ENCODE measurements around the gene EXT2. TPM values are rescaled to one million over a fixed set of nuclear protein-coding genes. Genes with fewer than 3 reads are reported as not detected.

EXT2 gene
- total and polyA plus RNA-seq, 3 donors from 2014 or later: 47.5 to 71.2 (median 60.9) TPM

GRCh38 chr11:44256673-44257291, 161.3 kb downstream of the EXT2 start:
- 52 to 77% methylated on average over 4 of the region's 4 CpGs for WGBS, 2 donors
- no peak overlapping the region for H3K4me3 ChIP-seq
- H3K36me3 ChIP-seq (ENCODE audit: low read depth, missing control alignments): no peaks in the 10 kb centered on the region
- H3K4me1 ChIP-seq: no peaks in the 10 kb centered on the region
- H3K9me3 ChIP-seq: no peaks in the 10 kb centered on the region
- H3K27me3 ChIP-seq: no peaks in the 10 kb centered on the region
- no peak overlapping the region for H3K27ac ChIP-seq
- no peak for DNase-seq
- intact Hi-C loops (cut with DNase I; ENCODE audit: low total_unique reads): no loop called here
- TF ChIP-seq, protein P1, sequence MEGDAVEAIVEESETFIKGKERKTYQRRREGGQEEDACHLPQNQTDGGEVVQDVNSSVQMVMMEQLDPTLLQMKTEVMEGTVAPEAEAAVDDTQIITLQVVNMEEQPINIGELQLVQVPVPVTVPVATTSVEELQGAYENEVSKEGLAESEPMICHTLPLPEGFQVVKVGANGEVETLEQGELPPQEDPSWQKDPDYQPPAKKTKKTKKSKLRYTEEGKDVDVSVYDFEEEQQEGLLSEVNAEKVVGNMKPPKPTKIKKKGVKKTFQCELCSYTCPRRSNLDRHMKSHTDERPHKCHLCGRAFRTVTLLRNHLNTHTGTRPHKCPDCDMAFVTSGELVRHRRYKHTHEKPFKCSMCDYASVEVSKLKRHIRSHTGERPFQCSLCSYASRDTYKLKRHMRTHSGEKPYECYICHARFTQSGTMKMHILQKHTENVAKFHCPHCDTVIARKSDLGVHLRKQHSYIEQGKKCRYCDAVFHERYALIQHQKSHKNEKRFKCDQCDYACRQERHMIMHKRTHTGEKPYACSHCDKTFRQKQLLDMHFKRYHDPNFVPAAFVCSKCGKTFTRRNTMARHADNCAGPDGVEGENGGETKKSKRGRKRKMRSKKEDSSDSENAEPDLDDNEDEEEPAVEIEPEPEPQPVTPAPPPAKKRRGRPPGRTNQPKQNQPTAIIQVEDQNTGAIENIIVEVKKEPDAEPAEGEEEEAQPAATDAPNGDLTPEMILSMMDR (IDR thresholded peaks at IDR 0.05): no peak
- no peak for TF ChIP-seq POLR2A (IDR thresholded peaks at IDR 0.05)

GRCh38 chr11:44257338-44258189, 162.1 kb downstream of the EXT2 start:
- intact Hi-C loops (cut with DNase I; ENCODE audit: low total_unique reads): no loop called here

DNA sequence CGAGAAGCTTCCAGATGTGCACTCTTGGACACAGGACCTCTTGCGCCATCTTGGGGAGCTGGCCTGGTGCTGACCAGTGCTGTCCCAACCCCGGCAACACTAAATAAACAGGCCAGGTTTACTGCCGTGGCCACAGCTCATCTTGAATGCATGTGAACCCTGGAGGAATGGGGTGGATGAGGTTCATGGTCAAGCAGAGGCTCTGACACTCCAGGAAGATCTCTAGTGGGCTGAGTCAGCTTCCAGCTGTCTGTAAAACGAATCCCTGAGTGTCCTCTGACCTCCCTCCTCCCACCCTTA, 162.7 kb downstream of the EXT2 start:
- TF ChIP-seq POLR2A (IDR thresholded peaks at IDR 0.05): no peak
- TF ChIP-seq, protein P1 (IDR thresholded peaks at IDR 0.05): no peak
- no peaks in the 10 kb centered on the region for H3K4me1 ChIP-seq

More at GRCh38 chr11:44257338-44258189, 162.1 kb downstream of the EXT2 start:
- Histone ChIP-seq H3K9me3 (no peaks in the 10 kb centered on the region), H3K36me3 (ENCODE audit: low read depth, missing control alignments) (no peaks in the 10 kb centered on the region), H3K4me1 (no peaks in the 10 kb centered on the region), H3K27ac (no peak overlapping the region), H3K4me3 (no peak overlapping the region), H3K27me3 (no peaks in the 10 kb centered on the region)
- DNase-seq: no peak
- TF ChIP-seq POLR2A (IDR thresholded peaks at IDR 0.05): no peak
- TF ChIP-seq, protein P1 (IDR thresholded peaks at IDR 0.05): no peak
- 88 to 92% methylated on average over 7 to 8 of the region's 8 CpGs for WGBS, 2 donors

DNA sequence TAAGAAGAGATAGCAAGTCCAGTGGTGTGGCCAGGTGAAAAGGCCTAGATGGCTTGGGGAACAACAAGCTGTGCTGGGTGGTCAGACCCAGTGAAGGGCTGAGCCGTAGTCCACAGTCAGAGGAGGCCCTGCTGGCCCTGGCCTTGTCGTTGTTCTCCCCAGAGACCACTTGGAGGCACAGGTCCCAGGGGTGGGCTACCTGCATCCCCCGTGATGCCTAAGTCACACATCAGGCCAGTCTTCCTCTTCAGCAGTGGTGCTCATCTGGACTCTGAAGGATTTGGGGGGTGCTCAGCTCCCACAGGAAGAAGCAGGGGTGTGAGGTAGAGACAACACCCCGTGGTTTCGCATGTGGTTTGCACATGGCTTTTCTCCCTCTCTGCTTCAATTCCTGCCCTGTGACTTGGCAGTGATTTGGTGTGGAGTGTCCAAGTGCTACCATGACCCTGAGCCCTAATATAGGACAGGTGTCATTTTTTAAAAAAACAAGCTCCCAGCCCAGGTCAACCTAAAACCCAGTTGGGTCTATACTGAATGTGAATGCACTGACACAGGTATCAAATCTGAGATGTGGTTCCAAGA, 163.5 kb downstream of the EXT2 start:
- Histone ChIP-seq H3K4me3 (no peak overlapping the region), H3K9me3 (no peaks in the 10 kb centered on the region), H3K4me1 (no peaks in the 10 kb centered on the region), H3K27ac (no peak overlapping the region), H3K36me3 (ENCODE audit: low read depth, missing control alignments) (no peaks in the 10 kb centered on the region), H3K27me3 (no peaks in the 10 kb centered on the region)
- intact Hi-C loops (cut with DNase I; ENCODE audit: low total_unique reads): no loop called here
- TF ChIP-seq, protein P1 (IDR thresholded peaks at IDR 0.05): no peak
- TF ChIP-seq POLR2A (IDR thresholded peaks at IDR 0.05): no peak
- 88 to 97% methylated on average over 5 of the region's 5 CpGs for WGBS, 2 donors
- DNase-seq: no peak

More for the DNA sequence above, 162.7 kb downstream of the EXT2 start:
- no peaks in the 10 kb centered on the region for H3K36me3 ChIP-seq (ENCODE audit: low read depth, missing control alignments)
- no peak overlapping the region for H3K4me3 ChIP-seq
- no peak overlapping the region for H3K27ac ChIP-seq
- no peaks in the 10 kb centered on the region for H3K9me3 ChIP-seq
- no peaks in the 10 kb centered on the region for H3K27me3 ChIP-seq
- WGBS, 2 donors: 74 to 77% methylated on average over 5 of the region's 5 CpGs
- intact Hi-C loops (cut with DNase I; ENCODE audit: low total_unique reads): no loop called here
- DNase-seq: no peak

Measured in testis (tissue), 3 donors.